Ascending aorta (tissue), 2 donors: Measurements from ENCODE around the gene C8B. TPM values are rescaled to one million over a fixed set of nuclear protein-coding genes. Genes with fewer than 3 reads are reported as not detected.

ENCODE experiments used
- DNase-seq, 2 donors: peaks; one replicate each; pipeline ENCODE4 v3.0.0-alpha.2; 2019; ENCODE audit warnings: low spot score in 2 of 2
- H3K27ac ChIP-seq, 2 donors: fragments of 200-600 bp; sonication (generic); one replicate each; pipeline ENCODE4 v1.5.1; 2016 to 2017; ENCODE audit warnings: mild to moderate bottlenecking in 1 of 2
- H3K27me3 ChIP-seq: fragments of 200-600 bp; sonication (generic); one replicate; pipeline ENCODE4 v1.5.1; 2017
- H3K36me3 ChIP-seq, 2 donors: fragments of 200-600 bp; sonication (generic); one replicate each; pipeline ENCODE4 v1.5.1; 2016
- H3K4me1 ChIP-seq, 2 donors: fragments of 200-600 bp; sonication (generic); one replicate each; pipeline ENCODE4 v1.5.1; 2016 to 2017; ENCODE audit warnings: mild to moderate bottlenecking in 1 of 2
- H3K4me3 ChIP-seq, 2 donors: fragments of 200-600 bp; sonication (generic); one replicate each; pipeline ENCODE4 v1.5.1; 2016 to 2017; ENCODE audit warnings: mild to moderate bottlenecking in 1 of 2
- H3K9me3 ChIP-seq, 2 donors: fragments of 200-600 bp; sonication (generic); one replicate each; pipeline ENCODE4 v1.5.1; 2016
- CTCF ChIP-seq, 3 experiments: fragments of 200-600 bp in 2 of 3; fragments of 450-650 bp in 1 of 3; sonication (generic) in 2 of 3; IDR thresholded peaks; one replicate each; pipeline ENCODE4 v1.5.1; 2016 to 2019; ENCODE audit warnings: antibody characterized with exemption in 3 of 3, mild to moderate bottlenecking in 1 of 3, moderate library complexity in 1 of 3
- intact Hi-C: fragments of 100-400 bp; cut with DNase I; formaldehyde crosslinking; loops from one replicate; pipeline ENCODE4 v1.15.1; 2023
- total RNA-seq: library from RNA; depleted of rRNA; stranded (reverse); fragments of >200 nt; gene quantifications from one replicate; pipeline ENCODE4 v1.1.0, GENCODE V29; 2016

C8B gene
- total RNA-seq, 1 donor from 2014 or later: 347 TPM

DNA sequence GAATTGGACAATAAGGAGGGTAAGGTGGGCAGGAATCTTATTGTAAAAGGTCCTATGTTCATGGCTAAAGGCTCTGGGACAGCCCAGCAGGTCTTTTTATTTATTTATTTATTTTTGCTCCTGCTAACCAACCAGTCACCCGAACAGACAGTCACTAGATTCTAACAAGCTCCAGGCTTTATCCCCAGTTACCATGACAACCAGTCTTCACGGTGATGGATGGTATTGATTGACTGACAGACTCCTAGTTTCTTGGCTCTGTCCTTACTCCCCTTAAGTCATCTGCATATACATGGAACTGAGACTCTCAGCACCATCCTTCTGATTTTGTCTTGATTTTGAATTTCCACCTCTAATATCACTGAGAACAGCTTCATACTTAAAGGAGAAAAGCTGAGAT lies 66.9 kb downstream of the C8B start:
- no peak overlapping the region for H3K27ac ChIP-seq
- H3K4me1 ChIP-seq: no peaks in the 10 kb centered on the region
- no peak overlapping the region for H3K4me3 ChIP-seq
- no peaks in the 10 kb centered on the region for H3K9me3 ChIP-seq
- intact Hi-C loops: no loop called here
- no peak for TF ChIP-seq CTCF (IDR thresholded peaks at IDR 0.05)
- H3K36me3 ChIP-seq: no peaks in the 10 kb centered on the region
- no peak for DNase-seq
- no peaks in the 10 kb centered on the region for H3K27me3 ChIP-seq

GRCh38 chr1:56898005-56898373 lies 67.8 kb downstream of the C8B start:
- intact Hi-C loops: no loop called here
- Histone ChIP-seq H3K27me3 (no peaks in the 10 kb centered on the region), H3K4me1 (no peaks in the 10 kb centered on the region), H3K4me3 (no peak overlapping the region), H3K9me3 (no peaks in the 10 kb centered on the region), H3K27ac (no peak overlapping the region), H3K36me3 (no peaks in the 10 kb centered on the region)
- no peak for TF ChIP-seq CTCF (IDR thresholded peaks at IDR 0.05)
- no peak for DNase-seq

GRCh38 chr1:56897150-56898004 lies 68.4 kb downstream of the C8B start:
- DNase-seq: no peak
- H3K36me3 ChIP-seq: no peaks in the 10 kb centered on the region
- H3K4me1 ChIP-seq: no peaks in the 10 kb centered on the region
- H3K27me3 ChIP-seq: no peaks in the 10 kb centered on the region
- H3K4me3 ChIP-seq: no peak overlapping the region
- no peak for TF ChIP-seq CTCF (IDR thresholded peaks at IDR 0.05)
- intact Hi-C loops: no loop called here
- H3K9me3 ChIP-seq: no peaks in the 10 kb centered on the region
- no peak overlapping the region for H3K27ac ChIP-seq

- H3K9me3 ChIP-seq: no peaks in the 10 kb centered on the region
- no peaks in the 10 kb centered on the region for H3K36me3 ChIP-seq
- no peak overlapping the region for H3K27ac ChIP-seq
- no peak for DNase-seq
- TF ChIP-seq CTCF (IDR thresholded peaks at IDR 0.05): no peak
- intact Hi-C loops: no loop called here
- H3K4me1 ChIP-seq: no peaks in the 10 kb centered on the region
- H3K4me3 ChIP-seq: no peak overlapping the region
- H3K27me3 ChIP-seq: no peaks in the 10 kb centered on the region
Measured at GRCh38 chr1:56894014-56894413, 71.8 kb downstream of the C8B start.

DNA sequence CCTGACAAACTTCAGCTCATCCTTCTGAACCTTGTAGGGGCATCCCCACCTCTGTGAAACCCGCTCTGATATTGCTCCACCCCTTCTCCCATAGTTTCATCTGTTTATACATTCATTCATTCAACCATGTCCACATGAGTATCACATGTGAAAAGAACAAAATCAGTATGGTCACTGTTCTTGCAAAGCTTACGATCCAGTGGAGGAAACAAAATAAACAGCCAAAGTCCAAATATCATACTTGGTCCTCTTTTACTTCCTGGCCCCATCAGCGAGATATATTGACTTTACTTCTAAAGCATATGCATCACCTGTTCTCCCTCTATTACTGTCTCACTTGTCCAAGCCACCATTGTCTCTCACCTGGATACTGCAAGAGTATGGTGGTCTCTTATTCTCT lies 75.6 kb downstream of the C8B start:
- Histone ChIP-seq H3K4me1 (no peaks in the 10 kb centered on the region), H3K27me3 (no peaks in the 10 kb centered on the region), H3K27ac (no peak overlapping the region), H3K4me3 (no peak overlapping the region), H3K9me3 (no peaks in the 10 kb centered on the region), H3K36me3 (no peaks in the 10 kb centered on the region)
- TF ChIP-seq CTCF (IDR thresholded peaks at IDR 0.05): no peak
- DNase-seq: no peak
- intact Hi-C loops: no loop called here
